GM18517 (cell line): ENCODE results near the gene TREM2.

ENCODE experiments used
- ATAC-seq: cut with Tn5 transposase; IDR thresholded peaks from one replicate; pipeline ENCODE4 v1.9.1; 2021; ENCODE audit warnings: mild to moderate bottlenecking, moderate library complexity; ENCODE audit not compliant: unreplicated experiment

Gene TREM2

DNA sequence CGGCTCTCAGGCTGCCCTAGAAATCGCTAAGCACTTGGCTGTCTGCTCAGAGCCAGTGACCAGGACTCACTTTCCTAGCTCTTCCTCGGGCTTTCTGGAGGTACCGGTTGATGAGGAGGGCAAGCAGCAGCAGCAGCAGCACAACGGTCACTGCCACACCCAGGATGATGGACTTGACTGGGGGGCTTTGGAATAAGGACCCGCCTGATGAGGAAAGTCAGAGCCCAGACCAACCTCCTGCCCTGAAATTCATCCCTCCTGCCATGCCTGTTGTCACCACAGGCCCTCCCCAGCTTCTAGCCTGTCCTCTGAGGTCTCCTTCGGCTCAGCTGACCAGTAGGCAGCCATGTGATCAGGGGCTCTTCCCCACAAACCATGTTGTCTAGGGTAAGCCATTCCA is 21.8 kb upstream of the TREM2 start:
- no peak for ATAC-seq

DNA sequence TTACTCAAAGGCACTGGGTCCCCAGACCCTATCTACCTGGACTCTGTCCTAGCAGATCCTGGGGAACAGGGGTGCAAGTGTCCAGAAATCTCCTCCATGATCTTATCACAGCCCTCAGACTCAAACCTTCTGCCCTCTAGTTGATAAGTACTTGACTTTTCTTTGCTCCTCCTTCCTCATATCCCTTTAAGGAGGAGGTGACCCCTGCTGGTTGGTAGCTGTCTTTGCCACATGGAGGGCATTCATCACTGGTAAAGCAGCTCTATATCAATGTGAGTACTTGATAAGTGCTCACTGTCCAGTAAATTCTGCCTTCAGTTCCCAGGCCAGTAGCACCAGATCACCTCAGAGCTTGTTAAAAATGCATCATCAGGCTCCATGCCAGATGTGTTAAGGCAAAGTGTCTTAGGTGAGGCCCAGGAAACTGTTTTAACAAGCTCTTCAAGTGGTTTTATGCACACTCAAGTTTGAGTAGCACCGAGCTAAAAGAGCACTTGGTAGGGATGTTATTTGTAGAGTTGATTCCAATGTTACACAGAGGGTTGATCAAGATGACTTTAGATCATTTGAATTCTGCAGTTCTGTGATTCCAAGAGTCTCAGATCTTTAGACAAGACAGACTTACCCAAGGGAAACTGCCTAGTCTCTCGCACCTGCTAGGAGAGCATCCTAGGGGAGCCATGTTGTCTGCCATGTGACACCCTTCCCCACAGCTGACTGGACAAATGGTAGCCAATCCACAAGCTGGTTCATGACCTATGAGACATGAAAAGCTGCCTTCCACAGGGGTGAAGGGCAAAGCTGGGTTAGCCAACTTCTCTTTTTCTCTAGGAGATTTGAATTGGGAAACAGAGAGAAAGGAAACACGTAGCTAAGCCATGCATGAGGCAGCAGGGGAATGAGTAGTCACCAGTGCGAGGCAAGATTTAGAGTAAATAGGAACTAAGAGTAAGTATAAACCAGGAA is 19.4 kb upstream of the TREM2 start:
- no peak for ATAC-seq

DNA sequence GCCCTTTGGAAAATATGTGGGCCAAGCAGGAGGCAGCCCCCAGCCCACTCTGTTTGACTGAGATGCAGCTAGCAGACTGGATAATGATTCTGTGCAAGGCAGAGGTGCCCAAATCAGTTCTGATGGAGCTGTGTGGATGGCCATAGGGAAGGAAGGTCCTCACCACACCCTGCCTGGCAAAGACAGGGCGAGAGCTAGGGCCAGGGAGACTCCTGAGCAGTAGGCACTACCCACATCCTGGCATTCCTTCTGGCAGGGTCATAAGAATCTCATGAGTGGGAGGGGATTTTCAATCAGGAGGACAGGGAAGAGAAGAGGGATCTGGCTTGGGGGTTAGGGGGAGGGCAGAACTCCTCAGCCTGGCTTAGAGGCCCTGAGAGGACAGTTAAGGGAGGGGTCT is 18.6 kb upstream of the TREM2 start:
- ATAC-seq, result no peak

DNA sequence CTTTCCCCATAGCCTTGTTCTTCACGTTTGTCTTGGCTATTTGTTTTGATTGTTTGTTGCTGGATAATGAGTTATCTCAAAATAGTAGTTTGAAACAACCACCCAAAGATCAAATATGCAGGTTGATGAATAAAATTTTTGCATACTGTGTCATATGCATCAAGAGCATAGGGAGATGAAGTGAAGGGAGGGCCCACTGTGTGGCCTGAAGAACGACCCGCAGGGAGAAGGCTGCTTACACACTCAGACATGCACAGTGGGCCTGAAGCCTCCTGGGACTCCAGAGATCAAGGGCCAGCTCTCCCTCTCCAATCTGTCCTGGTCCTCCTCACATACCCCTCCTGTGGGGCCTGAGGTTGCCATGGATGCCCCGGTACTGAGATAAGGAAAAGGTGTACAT is 16.2 kb upstream of the TREM2 start:
- ATAC-seq, result no peak

DNA sequence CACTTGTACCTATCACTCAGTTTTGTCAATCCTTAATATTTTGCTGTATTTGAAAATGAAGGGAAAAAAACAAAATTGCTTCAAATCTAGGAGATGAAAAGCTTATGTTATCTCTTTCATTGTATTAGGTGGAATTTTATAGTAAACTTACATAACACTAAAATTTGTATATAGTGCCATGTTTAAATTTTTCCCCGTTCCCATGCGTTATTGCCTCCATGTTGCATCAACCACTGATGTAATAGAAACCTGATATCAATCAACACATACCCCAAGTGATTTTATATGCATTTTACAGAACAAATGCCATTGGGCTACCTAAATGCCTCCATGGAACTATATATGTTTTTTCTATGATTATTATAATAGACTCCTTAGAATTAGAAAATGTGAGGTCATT is 14.8 kb upstream of the TREM2 start:
- no peak for ATAC-seq

DNA sequence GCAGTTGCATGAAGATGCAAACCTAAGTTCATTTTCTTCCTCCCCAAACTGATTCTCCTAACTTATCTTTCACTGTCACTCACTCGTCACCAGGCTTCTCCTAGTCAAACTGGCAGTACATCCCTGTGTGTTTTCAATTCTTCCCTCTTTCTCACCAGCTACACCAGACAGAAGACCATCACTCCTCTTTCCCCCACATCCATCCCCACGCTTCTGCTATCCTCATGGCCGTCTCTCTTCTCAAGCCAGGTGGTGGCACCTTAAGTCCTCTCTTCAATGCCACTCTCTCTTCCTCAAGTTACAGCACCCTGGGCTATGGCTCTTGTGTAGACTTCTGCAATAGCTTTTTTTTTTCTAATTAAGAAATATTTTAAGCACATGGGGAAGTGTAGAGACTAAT is 14.4 kb upstream of the TREM2 start:
- ATAC-seq, result no peak

DNA sequence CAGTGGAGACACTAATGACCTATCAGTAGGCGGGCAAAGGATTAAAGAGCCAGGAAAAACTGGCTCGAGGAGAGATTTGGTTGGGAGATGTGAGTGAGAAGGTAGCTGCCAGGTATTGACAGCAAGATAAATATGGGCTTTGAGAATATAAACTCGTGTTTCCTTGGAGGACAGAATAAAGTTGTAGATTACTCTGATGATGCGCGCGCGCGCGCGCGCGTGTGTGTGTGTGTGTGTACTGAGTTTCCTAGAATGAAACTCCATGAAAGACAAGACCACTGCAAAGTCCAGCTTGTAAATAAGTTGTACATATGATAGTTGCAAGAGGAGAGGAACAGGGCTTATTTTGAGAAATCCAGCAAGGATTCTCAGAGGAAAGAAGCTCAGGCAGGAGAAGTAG is 13.3 kb upstream of the TREM2 start:
- ATAC-seq, result no peak

DNA sequence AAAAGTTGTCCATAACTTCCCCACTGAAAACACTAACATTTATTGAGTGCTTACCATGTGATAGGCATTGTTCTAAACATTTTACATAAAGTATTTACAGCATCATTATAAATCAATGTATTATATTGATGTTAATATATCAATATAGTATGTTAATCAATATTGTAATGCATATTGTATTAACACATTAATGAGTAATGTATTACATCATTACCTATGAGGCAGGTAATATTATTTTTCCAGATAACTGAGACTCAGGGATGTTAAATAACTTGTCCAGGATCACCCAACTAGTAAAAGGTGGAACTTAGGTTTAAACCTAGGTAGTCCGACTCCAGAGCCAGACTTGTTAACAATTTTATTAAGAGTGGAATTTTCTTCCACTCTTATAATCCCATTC is 12.2 kb upstream of the TREM2 start:
- ATAC-seq, result no peak

DNA sequence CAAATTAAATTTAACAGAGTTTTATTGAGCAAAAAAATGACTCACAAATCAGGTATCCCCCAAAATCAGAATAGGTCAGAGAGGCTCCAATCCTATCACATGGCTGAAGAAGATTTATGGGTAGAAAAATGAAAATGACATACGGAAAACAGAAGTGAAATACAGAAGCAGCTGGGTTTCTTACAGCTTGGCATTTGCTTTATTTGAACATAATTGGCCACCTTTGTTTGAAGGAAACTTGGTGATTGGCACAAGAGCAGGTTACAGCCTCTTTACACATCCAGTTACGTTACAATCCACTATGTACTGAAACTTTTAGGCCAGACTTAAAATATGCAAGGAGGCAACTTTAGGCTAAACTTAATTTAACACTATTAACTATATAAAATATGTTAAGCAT is 11.7 kb upstream of the TREM2 start:
- no peak for ATAC-seq

DNA sequence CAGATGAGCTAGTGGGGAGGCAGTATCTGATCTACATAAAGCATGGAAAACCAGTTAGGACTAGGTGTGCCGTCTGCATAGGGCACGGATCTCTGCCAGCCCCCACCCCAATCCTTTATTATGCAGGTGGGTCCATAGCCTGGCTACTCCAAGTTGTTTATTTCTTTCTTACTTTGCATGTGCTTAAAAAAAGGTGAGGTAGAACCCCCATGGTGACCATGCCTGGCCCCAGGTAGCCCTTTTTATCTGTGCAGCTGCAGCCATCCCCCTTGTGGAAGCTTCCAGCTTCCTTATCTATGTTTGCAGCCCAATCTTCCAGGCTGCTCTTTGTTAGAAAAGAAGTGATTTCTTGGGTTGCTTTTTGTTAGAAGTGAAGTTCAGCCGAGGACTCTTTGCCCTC is 9.0 kb upstream of the TREM2 start:
- ATAC-seq, result no peak

DNA sequence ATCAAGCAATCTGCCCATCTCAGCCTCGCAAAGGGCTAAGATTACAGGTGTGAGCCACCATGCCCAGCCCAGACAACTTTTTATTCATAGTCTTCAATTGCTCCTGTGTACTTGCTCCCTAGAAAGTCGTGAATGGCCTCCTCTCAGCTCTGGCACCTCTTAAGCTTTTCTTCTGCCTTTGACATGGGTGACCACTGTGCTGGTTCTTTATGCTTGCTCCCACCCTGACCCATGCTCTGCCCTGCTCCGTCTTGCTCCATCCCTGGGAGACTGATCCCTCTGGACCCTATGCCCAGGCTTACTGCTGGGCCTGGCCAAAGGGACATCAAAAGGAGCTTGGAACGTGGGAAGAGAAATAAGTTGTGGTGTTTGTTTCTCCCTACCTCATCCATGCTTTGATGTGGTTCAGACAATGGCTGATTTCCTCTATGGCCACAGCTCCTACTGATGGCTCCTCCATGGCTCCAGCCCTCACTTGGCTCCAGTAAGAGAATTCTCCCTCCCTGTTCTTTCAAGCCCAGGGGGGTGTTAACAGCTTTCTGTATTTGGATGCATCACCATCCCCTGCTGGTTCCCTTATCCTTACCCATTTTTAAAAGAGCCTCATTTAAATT is 7.7 kb upstream of the TREM2 start:
- no peak for ATAC-seq

DNA sequence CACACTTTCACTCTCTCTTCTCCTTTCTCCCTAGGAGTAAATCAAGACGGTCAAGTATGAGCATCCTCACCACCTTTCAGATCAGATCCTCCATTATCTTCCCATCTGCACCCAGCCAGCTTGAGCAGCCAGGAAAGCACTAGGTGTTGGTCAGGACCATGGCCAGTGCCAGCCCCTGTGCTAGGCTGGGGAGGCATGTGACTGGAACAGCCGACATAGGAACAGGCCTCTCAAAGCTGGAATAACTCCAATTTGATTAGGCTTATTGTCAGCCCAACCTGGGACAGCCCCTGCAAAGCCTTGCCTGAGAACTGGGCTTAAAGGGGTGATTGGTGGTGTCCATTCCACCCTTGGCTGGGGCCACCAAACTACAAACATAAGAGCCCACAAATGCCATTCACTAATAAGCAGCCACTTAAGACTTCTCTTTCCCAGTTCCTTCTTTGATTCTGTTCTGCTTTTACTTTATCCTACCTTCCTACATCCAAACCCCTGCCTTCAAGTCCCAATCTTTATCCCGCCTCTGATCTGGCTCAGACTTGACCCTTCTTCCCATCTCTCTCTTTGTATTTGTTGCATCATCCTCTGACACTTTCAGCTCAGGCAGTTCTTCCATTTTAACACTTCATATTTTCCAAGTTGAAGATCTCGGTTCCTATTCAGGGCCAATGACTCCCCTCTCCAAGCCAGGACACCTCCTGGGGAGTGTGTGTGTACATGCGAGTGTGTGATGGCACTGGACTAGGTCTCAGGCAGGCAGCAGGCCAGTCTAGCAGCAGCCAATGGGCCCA is 4.5 kb upstream of the TREM2 start:
- no peak for ATAC-seq

DNA sequence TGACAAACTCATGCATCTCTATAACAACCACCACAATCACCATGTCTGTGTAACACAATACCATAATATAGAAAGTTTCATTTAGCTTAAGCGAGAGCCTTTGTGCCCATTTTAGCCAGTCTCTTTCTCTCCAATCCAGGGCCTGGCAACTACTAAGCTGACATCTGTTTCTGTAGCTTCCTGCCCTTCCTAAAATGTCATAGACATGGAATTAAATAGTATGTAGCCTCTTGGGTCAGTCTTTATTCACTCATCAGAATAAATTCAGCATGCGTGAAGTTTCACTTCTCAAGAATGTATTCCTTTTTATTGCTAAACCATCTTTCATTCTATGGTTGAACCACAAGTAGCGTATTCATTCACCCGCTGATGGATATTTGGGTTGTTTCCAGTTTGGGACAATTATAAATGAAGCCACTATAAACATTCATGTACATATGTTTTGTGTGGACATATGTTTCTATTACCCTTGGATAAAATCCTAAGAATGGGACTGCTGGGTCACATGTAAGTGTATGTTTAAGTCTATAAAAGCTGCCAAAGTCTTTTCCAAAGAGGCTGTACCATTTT is 1.7 kb upstream of the TREM2 start:
- ATAC-seq, result no peak

DNA sequence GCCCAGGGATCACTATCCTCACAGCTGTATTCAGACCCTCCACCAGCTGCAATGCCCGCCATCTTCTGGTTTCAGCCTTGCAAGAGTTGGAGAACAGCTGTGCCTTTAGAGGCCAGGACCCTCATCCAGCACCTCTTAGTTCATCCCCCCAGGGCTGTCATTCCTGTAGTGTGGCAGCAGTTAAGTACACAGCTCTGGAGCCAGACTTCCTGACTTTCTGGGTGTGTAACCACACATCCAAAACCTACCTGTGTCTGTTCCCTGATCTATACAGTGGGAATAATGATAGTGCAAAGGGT is 452 bp upstream of the TREM2 start:
- ATAC-seq, result no peak

DNA sequence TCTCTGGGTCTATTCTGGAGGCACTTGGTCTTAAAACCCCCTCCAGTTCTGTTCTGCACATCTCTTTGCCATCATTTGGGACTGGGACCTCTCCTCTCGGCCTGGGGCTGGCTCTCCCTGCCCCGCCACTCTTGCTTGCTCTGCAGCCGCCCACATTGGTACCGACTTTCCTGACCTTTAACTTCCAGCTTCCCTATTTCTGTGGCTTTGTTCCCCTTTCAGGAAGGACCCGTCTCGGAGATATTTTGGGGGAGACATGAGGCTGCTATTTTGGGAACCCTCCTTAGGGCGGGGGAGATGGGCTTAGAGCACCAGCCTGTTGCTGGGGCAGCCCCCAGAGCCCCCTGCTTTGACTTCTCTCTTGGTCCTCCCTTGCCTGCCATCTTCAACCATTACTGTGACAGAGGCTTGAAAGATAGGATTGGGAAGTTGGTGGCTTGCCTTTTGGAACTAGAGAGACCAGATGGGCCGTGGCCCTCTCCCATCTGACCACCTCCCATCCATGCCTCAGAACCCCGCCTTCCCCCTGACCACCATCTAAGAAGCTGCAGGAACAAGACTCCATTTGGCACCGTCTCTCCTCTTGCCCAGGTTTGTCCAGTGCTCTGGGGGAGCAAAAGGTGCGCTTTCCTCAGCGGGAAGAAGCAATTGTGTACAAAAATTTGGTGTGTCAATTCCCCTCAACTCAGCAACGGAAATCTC is 914 bp downstream of the TREM2 start:
- no peak for ATAC-seq

DNA sequence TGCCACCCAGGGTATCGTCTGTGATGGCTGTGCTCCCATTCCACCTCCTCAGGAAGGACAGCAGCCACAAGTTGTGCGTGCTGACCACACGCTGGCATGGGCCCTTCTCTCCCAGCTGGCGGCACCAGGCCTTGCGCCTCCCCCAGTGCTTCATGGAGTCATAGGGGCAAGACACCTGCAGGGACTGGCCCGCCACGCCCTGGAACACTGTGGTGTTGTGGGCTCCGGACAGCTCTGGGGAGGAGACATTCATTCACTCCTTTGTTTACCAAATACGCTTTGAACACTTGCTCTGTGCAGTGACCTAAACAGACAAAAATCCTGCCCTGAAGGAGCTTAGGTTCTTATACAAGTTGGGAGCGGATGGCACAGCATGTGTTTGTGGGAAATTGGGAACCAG is 1.5 kb downstream of the TREM2 start:
- no peak for ATAC-seq

DNA sequence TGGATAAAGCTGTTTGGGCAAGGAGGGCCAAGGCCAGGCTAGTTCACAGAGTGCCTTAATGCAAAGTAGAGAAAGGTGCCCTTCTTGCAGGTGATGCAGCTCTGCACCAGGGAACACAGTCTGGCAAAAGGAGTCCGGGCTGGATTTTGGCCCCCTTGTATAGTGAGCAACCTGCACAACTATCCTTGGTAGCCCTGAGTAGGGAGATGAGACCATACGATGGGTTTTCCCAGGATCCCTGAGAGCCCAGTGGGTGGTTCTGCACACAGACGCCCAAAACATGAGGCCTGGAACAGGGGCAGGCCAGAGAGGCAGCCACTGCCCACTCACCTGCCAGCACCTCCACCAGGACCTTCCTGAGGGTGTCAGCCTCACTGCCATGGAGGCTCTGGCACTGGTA is 2.0 kb downstream of the TREM2 start:
- ATAC-seq, result no peak

DNA sequence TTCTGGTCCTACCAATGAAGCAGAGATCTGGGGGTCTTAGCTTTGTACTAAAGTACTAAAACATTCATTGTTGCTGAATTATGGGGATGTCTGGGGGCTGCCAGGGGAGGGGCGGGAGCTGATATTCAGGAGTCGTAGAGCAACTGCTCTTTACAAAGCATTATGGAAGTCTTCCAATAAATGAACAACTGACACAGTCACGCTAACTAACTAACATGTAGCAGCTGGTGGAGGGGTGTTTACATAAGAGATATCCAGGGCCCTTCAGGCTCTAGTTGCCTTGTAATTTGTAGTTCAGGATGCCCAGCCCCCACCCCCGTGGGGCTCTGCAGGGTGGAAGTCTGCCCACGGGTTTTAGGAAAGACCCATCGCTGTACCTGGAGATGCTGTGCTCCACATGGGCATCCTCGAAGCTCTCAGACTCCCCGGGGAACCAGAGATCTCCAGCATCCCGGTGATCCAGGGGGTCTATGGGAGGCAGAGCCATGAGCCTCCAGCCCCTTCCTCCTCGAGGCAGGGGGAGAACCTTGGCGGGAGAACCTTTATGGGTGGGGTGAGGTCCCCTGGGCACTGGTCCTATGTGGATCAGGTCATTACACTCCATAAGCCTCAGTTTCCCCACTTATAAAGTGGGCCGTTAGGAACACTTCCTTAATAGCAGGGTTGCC is 3.4 kb downstream of the TREM2 start:
- ATAC-seq, result no peak

DNA sequence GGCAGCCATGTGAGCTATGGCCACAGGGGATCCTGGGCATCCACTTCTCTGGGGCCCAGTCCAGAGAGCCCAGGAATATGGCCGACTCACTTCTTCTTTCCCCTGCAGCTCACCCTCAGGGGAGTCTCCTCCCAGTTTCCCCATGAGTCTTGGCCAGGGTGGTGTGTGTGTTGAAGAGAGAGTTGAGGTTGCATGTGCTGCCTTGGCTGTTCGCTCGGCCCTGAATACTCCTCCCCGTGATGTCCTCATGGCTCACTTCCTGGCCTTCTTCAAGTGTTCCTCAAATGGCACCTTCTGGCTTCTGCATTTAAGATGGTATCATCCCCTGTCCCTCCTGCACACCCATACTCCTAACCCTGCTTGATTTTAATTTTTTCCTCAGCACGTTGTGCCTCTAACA is 5.6 kb downstream of the TREM2 start:
- ATAC-seq, result no peak

DNA sequence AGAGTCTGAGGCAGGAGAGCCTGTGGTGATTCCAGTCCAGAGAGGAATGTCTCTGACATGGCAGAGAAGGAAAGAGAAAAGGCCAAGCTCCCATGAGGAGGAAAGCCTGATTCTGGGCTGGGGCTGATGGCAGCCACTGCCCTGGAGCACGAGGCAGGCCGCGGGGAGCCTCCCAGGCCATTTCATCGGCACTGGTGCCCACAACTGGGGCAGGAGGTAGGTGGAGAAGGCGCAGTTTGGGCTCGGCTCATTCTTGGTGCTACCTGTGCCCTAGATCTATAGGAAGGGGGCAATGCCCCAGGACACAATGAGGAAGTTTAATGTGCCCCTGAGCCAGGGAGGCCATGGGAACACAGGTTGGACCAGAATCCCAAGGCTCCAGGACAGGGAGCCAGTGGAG is 6.1 kb downstream of the TREM2 start:
- no peak for ATAC-seq

DNA sequence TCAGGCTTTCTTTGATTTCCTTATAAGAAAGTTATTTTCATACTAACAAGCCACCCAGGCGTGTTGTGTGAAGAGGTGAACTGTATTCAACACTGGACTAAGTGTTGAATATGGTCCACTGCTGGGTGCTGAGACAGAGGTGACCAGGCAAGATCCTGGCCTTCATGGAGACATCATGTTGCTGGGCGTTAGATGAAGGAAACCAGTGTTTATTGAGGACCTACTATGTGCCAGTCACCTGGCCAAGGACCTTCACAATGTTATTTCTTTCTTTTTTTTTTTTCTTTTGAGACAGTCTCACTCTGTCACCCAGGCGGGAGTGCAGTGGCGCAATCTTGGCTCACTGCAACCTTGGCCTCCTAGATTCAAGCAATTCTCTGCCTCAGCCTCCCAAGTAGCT is 6.9 kb downstream of the TREM2 start:
- no peak for ATAC-seq
